ENCODE results near the gene TMA16. TPM values are rescaled to one million over a fixed set of nuclear protein-coding genes. Genes with fewer than 3 reads are reported as not detected.

Gene TMA16
- total RNA-seq, 4 donors from 2014 or later = 19.5 to 24.8 (median 23.4) TPM

GRCh38 chr4:163467082-163467770, 27.3 kb upstream of the TMA16 start:
- DNase-seq = no peak
- Histone ChIP-seq H3K27ac (no peak overlapping the region), H3K36me3 (no peaks in the 10 kb centered on the region), H3K9me3 (no peaks in the 10 kb centered on the region), H3K4me1 (no peaks in the 10 kb centered on the region), H3K4me3 (replicated peaks in 1 of 3) (no peak overlapping the region), H3K27me3 (no peaks in the 10 kb centered on the region)
- 86 to 89% methylated on average over 4 of the region's 4 CpGs for WGBS, 2 donors
- no peak for TF ChIP-seq POLR2A (IDR thresholded peaks at IDR 0.05)
- TF ChIP-seq CTCF (IDR thresholded peaks at IDR 0.05) = no peak
- intact Hi-C loops (cut with DNase I) = no loop called here

GRCh38 chr4:163470391-163470790, 24.1 kb upstream of the TMA16 start:
- no peaks in the 10 kb centered on the region for H3K4me1 ChIP-seq
- H3K27ac ChIP-seq = no peak overlapping the region
- H3K27me3 ChIP-seq = no peaks in the 10 kb centered on the region
- no peaks in the 10 kb centered on the region for H3K36me3 ChIP-seq
- intact Hi-C loops (cut with DNase I) = no loop called here
- DNase-seq = no peak
- no peaks in the 10 kb centered on the region for H3K9me3 ChIP-seq
- TF ChIP-seq CTCF (IDR thresholded peaks at IDR 0.05) (no peak), POLR2A (IDR thresholded peaks at IDR 0.05) (no peak)
- 81 to 85% methylated on average over 3 of the region's 3 CpGs for WGBS, 2 donors
- no peak overlapping the region for H3K4me3 ChIP-seq (replicated peaks in 1 of 3)

- no peak overlapping the region for H3K27ac ChIP-seq
- no peak for DNase-seq
- WGBS, 2 donors = 92 to 94% methylated on average over 8 to 13 of the region's 14 CpGs
- no peaks in the 10 kb centered on the region for H3K9me3 ChIP-seq
- H3K27me3 ChIP-seq = no peaks in the 10 kb centered on the region
- no peaks in the 10 kb centered on the region for H3K4me1 ChIP-seq
- no peaks in the 10 kb centered on the region for H3K36me3 ChIP-seq
- no peak overlapping the region for H3K4me3 ChIP-seq (replicated peaks in 1 of 3)
- TF ChIP-seq CTCF (IDR thresholded peaks at IDR 0.05) (no peak), POLR2A (IDR thresholded peaks at IDR 0.05) (no peak)
- intact Hi-C loops (cut with DNase I) = no loop called here
These were observed 21.4 kb upstream of the TMA16 start for GRCh38 chr4:163473130-163473529.

- no peak within 1 kb of the TSS for H3K27ac ChIP-seq
- H3K36me3 ChIP-seq = no peaks in the 10 kb centered on the region
- no peak within 1 kb of the TSS for H3K4me3 ChIP-seq (replicated peaks in 1 of 3)
- no peaks in the 10 kb centered on the region for H3K9me3 ChIP-seq
- intact Hi-C loops (cut with DNase I) = no loop called here
- 92% methylated on average over 32 of the region's 32 CpGs for WGBS, 2 donors
- no peaks in the 10 kb centered on the region for H3K27me3 ChIP-seq
- no peaks in the 10 kb centered on the region for H3K4me1 ChIP-seq
- no peak for DNase-seq
- TF ChIP-seq POLR2A (IDR thresholded peaks at IDR 0.05) = no peak
- TF ChIP-seq CTCF (IDR thresholded peaks at IDR 0.05) = no peak
These were observed 20.9 kb upstream of the TMA16 start, which contains the start of gene TKTL2 for GRCh38 chr4:163473576-163473975. TSS of gene TKTL2 (minus strand) at chr4:163473754. CDS start at chr4:163473734, 20 bp downstream.

- H3K4me1 ChIP-seq = no peaks in the 10 kb centered on the region
- no peaks in the 10 kb centered on the region for H3K36me3 ChIP-seq
- TF ChIP-seq CTCF (IDR thresholded peaks at IDR 0.05) (no peak), POLR2A (IDR thresholded peaks at IDR 0.05) (no peak)
- no peaks in the 10 kb centered on the region for H3K27me3 ChIP-seq
- intact Hi-C loops (cut with DNase I) = no loop called here
- DNase-seq = no peak
- no peak overlapping the region for H3K4me3 ChIP-seq (replicated peaks in 1 of 3)
- H3K9me3 ChIP-seq = no peaks in the 10 kb centered on the region
- 93 to 96% methylated on average over 3 of the region's 3 CpGs for WGBS, 2 donors
- H3K27ac ChIP-seq = no peak overlapping the region
These were observed 20.5 kb upstream of the TMA16 start for GRCh38 chr4:163474027-163474426.
